ENCODE results near the gene PDE10A.

- TF ChIP-seq CTCF (conservative IDR thresholded peaks at IDR 0.05) (no peak), ZFX (IDR thresholded peaks at IDR 0.05) (no peak)
Measured at GRCh38 chr6:165605901-165606739, 56.9 kb downstream of the PDE10A start.
